ENCODE measurements around the gene PKN1.

DNA sequence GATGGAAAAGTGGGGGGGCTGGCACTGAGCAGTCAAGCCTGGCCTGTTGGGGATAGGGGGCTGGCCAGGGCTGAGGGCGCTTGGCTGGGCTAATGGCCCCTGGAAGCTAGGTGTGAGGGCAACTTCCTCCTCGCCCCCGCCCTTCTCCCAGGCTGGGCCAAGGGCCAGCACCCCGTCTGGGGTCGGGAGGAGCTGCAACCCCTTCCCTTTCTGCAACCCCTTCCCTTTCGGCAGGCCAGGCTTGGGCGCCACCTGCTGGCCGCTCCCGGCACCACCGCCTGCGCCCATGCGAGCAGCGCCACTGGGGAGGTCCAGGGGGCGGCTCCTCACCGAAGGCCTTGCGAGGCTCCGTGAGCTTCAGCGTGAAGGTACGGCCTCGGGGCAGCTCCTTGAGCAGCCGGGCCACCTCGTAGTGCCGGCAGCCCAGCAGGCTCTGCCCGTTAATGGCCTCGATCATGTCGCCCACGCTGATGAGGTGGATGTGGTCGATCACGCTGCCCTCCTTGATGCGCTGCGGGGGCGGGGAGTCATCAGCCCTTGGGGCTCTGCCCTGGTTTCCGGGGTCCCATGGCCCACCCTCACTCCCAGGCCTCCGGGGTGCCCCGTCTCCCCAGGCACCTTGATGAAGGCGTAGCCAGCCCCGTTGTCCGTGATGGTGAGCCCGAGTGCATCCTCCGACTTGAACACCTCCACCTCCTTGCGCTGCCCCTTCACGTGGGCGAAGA lies 47.0 kb downstream of the PKN1 start:
- TF ChIP-seq, protein P1, sequence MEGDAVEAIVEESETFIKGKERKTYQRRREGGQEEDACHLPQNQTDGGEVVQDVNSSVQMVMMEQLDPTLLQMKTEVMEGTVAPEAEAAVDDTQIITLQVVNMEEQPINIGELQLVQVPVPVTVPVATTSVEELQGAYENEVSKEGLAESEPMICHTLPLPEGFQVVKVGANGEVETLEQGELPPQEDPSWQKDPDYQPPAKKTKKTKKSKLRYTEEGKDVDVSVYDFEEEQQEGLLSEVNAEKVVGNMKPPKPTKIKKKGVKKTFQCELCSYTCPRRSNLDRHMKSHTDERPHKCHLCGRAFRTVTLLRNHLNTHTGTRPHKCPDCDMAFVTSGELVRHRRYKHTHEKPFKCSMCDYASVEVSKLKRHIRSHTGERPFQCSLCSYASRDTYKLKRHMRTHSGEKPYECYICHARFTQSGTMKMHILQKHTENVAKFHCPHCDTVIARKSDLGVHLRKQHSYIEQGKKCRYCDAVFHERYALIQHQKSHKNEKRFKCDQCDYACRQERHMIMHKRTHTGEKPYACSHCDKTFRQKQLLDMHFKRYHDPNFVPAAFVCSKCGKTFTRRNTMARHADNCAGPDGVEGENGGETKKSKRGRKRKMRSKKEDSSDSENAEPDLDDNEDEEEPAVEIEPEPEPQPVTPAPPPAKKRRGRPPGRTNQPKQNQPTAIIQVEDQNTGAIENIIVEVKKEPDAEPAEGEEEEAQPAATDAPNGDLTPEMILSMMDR (IDR thresholded peaks at IDR 0.05), result peak; percentile 94
- no peak for TF ChIP-seq POLR2AphosphoS5 (IDR thresholded peaks at IDR 0.05; ENCODE audit: low read depth, low read length)
- TF ChIP-seq, protein P2, sequence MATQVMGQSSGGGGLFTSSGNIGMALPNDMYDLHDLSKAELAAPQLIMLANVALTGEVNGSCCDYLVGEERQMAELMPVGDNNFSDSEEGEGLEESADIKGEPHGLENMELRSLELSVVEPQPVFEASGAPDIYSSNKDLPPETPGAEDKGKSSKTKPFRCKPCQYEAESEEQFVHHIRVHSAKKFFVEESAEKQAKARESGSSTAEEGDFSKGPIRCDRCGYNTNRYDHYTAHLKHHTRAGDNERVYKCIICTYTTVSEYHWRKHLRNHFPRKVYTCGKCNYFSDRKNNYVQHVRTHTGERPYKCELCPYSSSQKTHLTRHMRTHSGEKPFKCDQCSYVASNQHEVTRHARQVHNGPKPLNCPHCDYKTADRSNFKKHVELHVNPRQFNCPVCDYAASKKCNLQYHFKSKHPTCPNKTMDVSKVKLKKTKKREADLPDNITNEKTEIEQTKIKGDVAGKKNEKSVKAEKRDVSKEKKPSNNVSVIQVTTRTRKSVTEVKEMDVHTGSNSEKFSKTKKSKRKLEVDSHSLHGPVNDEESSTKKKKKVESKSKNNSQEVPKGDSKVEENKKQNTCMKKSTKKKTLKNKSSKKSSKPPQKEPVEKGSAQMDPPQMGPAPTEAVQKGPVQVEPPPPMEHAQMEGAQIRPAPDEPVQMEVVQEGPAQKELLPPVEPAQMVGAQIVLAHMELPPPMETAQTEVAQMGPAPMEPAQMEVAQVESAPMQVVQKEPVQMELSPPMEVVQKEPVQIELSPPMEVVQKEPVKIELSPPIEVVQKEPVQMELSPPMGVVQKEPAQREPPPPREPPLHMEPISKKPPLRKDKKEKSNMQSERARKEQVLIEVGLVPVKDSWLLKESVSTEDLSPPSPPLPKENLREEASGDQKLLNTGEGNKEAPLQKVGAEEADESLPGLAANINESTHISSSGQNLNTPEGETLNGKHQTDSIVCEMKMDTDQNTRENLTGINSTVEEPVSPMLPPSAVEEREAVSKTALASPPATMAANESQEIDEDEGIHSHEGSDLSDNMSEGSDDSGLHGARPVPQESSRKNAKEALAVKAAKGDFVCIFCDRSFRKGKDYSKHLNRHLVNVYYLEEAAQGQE (IDR thresholded peaks at IDR 0.05; ENCODE audit: insufficient read depth in 1 of 2, low read depth in 2 of 2, low read length in 1 of 2), result no peak
- no peak for TF ChIP-seq TCF7L2 (IDR thresholded peaks at IDR 0.05; ENCODE audit: low read depth, low read length)
